DMS114 treated with DMSO at 0.1 percent for 48 hours (cell line): Measurements from ENCODE around the gene PROSER3.

ENCODE experiments used
- DNase-seq: peaks from one replicate; lab custom pipeline; 2025; ENCODE audit not compliant: unreplicated experiment; lab: John Stamatoyannopoulos, UW

The PROSER3 gene

DNA sequence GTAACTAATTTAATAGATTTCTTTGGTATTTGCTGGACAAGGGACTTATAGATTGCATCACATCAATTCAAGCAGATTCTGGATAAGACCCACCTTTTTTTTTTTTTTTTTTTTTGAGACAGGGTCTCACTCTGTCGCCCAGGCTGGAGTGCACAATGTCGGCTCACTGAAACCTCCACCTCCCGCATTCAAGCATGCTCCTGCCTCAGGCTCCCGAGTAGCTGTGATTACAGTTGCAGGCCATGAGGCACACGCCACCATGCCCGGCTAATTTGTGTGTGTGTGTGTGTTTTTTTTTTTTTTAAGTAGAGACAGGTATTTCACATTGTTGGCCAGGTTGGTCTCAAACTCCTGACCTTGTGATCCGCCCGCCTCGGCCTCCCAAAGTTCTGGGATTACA, 58.9 kb downstream of the PROSER3 start:
- no peak for DNase-seq

DNA sequence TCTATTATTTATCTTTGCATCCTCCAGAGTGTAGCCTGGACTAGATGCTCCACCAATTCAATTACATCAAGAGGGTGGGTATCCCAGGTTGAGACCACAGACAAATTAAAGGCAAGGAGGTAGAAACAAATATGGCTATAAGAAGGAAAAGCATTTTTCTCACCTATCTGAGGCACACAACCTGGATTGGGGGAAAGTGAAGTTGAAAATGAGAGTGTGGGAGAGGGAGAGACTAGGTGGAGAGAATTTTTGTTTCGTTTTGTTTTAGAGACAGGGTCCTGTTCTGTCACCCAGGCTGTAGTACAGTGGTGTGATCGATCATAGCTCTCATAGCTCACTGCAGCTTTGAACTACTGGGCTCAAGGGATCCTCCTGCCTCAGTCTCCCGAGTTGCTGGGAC, 60.5 kb downstream of the PROSER3 start:
- no peak for DNase-seq
